ENCODE data around the gene POTEF.
"Not testable (repeated sequence)": the region's sequence is repeated elsewhere in the genome, so short reads cannot be mapped to it uniquely, and the experiment has no call there.

POTEF gene

GRCh38 chr2:130152816-130153595 is 24.0 kb upstream of the POTEF start:
- no peak for DNase-seq (ENCODE audit: low read depth)

DNA sequence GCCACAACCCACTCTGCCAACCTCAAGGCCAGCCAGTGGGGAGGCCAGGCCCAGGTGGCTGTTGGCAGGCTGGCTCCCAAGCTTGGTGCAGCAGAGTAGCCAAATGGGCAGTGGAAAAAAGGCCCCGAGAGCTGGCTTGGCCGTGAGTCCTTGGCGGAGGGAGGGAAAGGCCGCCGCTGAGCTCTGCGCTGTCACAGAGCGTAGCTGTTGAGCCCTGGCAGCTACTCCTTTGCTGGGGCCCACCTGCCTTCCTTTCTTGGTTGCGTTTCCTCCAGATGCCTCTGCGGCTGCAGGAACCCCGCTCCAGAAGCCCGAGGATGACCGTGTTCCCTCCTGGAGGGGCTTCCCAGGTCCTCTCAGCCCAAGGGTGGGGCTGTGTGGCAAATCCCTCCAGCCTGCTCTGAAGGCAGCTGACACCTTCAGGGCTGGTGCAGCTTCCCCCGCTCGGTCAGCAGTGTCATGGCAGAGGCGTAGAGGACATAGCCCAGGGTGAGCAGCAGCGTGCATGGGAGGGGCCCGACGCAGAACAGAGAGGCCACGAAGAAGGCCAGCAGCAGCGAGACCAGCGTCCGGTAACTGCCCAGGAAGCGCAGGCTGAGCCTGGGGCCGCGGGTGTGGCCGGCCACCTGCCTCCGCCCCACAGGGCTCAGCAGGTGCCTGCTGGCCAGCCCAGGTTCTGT is 23.3 kb upstream of the POTEF start:
- not testable (repeated sequence) for DNase-seq (ENCODE audit: low read depth)

- DNase-seq (ENCODE audit: low read depth) = not testable (repeated sequence)
Observed at GRCh38 chr2:130151145-130151512, 22.1 kb upstream of the POTEF start.

- no peak for DNase-seq (ENCODE audit: low read depth)
Observed at GRCh38 chr2:130150181-130151144, 21.4 kb upstream of the POTEF start.

DNA sequence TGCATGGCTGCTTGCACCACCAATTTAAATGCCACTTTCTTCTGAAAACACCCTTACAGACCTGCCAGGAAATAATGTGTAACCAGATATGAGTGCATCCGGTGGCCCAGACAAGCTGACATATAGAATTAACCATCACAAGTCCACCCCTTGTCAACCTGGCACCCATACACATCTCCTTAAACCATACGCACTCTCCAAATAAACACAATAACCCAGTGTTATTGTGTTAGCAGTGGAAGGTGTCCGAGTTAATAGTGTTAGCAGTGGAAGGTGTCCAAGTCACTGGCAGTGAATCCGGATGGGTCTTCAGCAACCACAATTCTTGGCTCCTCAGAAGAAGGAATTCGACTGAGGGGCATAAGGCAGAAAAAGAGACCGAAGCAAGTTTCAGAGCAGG is 19.5 kb upstream of the POTEF start:
- not testable (repeated sequence) for DNase-seq (ENCODE audit: low read depth)

DNA sequence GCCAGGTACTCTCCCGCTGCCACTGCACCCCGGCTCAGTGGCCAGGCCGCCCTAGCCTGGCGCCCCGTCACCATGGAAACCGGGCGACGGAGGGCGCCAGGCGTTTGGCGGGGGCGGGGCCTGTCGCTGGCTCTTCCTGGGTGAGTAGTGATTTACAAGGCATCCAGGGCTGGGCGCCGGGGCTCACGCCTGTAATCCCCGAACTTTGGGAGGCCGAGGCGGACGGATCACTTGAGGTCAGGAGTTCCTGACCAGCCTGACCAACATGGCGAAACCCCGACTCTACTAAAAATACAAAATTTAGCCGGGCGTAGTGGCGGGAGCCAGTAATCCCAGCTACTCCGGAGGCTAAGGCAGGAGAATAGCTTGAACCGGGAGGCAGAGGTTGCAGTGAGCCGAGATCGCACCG is 16.0 kb upstream of the POTEF start, which contains the start of gene CCDC74B:
Gene CCDC74B, minus strand, starts transcription at position 107 of the 409 bp plus-strand sequence. CDS start 116 bp downstream, outside the sequence.
- DNase-seq (ENCODE audit: low read depth) = not testable (repeated sequence)

DNA sequence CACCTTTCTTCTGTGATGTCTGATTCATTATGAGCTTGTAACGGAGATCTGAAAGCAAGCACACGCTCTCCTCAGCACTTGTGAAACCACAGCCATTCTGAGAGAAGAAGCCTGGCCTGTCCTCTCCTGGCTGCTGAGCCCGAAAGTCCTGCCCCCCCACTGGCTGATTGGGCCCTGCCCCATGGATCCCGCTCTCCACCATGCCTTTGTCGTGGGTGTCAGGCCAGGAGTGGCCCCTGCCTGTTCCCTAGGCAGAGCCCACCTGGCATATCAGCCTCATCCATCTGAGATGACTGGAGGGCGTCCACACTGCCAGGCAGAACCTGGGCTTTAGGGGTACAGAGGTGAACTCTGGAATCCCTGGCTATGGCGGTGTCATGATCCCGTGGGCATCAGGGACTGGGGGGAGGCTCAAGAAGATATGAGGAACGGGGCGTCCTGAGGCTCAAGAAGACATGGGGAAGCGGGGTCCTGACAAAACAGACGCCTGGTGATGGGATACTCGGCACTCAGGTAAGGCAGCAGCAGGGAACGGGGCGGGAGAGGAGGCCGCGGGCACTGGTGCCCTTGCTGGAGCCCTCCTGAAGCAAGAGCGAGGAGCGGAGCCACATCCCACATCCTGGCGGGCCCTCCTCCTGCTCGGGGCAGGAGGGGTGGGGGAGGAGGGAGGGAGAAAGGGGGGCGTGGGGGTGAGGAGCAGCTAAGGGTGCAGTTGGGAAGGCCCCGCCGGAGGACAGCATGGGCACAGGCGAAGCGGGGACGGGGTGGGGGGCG is 14.4 kb upstream of the POTEF start:
- not testable (repeated sequence) for DNase-seq (ENCODE audit: low read depth)

GRCh38 chr2:130142396-130143265 is 13.6 kb upstream of the POTEF start:
- DNase-seq (ENCODE audit: low read depth) = not testable (repeated sequence)

- DNase-seq (ENCODE audit: low read depth) = not testable (repeated sequence)
Observed at GRCh38 chr2:130141645-130142370, 12.8 kb upstream of the POTEF start.

DNA sequence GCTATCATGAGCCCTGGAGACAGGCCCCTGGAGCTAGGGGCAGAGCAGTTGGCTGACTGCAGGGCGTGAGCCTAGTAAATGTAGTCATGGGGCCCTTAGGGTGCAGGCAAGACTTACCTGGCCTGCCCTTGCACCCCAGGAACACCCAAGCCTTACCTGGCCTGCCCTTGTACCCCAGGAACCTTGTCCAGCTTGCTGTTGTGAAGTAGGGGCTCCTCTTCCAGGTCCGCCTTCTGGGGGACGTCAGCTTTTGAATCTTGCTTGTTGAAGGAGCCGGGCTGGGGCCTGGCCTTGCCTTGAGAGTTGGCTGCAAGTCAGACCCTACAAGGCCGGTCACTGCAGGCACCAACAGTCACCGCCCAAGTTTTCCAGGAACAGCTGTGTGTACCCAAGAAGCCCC is 12.0 kb upstream of the POTEF start:
- not testable (repeated sequence) for DNase-seq (ENCODE audit: low read depth)

DNA sequence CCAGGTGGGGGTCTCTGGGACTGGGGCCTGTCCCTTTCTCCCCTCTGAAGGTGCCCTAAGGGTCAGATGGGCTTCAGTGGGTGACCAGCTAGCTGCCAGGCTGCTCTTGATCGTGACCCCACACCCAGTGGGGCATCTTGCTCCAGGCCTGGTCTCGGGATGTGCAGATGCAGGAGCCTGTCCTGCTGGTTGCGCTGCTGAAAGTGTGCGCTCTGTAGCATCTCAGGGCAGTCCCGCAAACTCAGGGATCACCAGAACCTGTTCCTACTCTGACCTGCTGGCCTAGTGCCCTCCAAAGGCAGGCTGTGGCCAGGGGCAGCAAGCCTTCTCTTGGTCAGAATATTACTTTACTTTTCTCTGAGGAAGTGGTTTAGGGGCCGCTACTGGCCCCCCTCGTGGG is 11.5 kb upstream of the POTEF start:
- DNase-seq (ENCODE audit: low read depth) = not testable (repeated sequence)

DNA sequence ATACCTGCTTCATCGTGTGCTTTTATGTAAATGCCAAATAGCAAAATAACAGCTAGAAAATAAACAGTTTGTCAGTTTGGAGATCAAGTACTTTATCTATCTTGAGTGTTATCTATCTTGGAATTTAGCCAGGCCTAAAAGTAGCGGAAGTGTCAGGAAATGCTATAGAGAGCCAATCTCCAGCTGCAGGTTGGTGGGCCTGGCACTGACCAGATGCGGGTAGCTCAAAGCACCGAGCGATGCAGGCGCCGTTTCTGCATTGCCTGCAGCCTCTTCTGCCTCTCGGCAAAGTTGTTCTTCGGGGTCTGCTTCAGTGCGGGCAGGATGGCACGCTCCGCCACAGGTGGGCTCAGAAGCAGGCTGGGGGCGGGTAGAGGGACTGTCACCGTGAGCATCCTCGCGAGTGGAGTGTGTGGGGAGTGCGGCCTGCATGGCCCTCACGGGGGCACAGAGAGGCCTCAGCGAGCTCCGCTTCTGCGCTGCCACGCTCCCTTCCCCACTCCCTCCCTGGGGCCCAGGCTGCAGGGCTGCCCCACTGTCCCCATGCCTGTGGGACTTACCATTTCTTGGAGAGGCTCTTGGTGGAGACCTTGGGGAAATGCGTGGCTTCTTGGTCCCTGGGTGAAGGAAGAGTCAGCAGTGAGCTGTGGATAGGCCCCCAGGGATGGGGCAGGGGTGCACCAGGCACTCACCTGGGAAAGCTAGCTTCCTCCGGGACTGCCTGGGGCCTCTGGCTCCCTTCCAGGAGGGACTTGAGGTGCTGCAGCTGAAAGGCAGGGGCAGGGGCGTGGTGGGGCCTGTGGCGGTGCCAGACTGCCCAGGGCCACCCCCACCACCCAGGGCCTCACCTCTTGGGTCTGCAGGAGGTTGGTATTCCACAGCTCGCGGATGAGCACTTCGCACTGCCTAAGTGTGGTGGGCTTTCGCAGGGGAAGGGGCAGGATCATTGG is 10.6 kb upstream of the POTEF start:
- not testable (repeated sequence) for DNase-seq (ENCODE audit: low read depth)

DNA sequence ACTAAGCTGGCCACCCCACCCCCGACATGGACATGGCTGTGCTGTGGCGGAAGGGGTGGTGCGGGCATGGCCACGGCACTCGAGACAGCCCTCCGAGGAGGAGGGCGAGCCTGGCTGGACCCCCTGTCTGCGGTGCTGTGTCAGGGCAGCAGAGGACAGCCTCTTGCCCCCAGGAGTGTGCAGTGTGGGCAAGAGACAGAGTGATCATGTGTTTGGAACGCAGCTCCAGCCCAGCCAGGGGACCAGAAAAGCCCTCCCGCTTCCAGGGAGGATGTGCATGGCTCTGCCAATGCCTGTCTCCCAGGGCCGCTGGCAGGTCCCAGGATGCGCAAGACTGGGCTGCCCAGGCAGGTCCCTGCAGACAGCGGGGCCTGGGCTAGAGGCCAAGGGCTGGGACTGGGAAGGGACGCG is 9.8 kb upstream of the POTEF start:
- DNase-seq (ENCODE audit: low read depth) = not testable (repeated sequence)

DNA sequence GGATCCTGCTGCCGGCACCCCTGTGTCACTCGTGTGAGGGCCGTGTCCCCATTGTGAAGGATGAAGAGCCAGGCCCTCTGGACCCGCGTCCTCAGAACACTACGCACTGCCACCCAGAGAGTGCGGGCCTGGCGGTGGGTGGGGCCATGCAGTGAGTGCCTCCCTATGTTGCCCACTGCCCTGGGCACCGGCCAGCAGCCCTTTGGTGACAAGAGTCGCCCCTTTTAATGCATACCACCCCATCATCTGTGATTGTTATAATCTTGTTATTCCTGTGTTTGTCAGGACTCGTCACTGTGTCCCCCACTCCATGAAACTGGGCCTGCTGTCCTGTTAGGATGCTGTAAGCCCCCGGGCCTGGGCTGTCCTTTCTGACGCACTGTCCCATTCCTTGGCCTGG is 9.3 kb upstream of the POTEF start:
- not testable (repeated sequence) for DNase-seq (ENCODE audit: low read depth)

- DNase-seq (ENCODE audit: low read depth) = not testable (repeated sequence)
Observed at GRCh38 chr2:130137118-130137517, 8.1 kb upstream of the POTEF start.

- DNase-seq (ENCODE audit: low read depth) = not testable (repeated sequence)
Observed at GRCh38 chr2:130136546-130136945, 7.5 kb upstream of the POTEF start.

DNA sequence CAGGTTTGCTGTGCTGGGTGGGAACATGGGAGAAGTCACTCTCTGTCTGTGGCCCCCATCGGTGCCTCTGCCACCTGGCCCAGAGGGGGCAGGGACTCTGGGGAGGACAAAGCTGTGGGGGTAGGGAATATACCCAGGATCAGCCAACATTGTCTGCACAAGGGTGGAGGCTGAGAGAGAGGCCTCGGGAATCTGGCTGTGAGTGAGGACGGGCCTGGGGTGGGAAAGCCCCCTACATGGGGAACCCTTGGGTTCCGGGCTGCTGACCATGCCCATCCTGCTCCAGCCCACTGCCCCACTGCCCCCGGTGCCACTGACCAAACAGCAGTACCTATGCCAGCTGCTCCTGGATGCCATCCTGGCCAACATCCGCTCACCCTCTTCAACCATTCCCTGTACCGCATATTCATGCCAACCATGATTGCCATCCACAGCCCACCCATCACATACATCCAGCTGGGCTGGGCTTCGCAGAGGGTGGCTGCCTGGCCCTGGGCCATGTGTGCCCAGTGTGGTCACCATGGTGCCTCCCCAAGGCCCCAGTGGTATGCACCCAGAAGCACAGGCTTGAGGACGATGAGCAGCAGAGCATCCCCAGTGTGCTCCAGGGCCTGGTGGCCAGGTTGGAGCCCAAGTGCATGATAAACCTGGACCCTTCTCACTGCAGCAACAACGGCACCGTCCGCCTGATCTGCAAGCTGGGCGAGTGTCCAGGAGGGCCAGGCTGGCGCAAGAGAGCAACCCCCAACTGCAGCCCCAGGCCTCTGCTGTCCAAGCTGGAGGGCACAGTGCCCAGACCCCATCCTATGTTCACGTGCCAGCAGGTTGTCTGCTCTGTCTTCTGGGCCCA is 6.9 kb upstream of the POTEF start:
- no peak for DNase-seq (ENCODE audit: low read depth)

All from CMK (cell line).